NCI-H446 treated with DMSO at 0.1 percent for 48 hours (cell line): ENCODE data around the gene XPO5.
"Not testable (repeated sequence)": the region's sequence is repeated elsewhere in the genome, so short reads cannot be mapped to it uniquely, and the experiment has no call there.

Source experiments
- DNase-seq: peaks from one replicate; lab custom pipeline; 2025; lab: John Stamatoyannopoulos, UW

XPO5 gene

GRCh38 chr6:43584892-43585570 is 9.2 kb upstream of the XPO5 start:
- DNase-seq = no peak

GRCh38 chr6:43582911-43583310 is 7.1 kb upstream of the XPO5 start:
- DNase-seq = no peak

DNA sequence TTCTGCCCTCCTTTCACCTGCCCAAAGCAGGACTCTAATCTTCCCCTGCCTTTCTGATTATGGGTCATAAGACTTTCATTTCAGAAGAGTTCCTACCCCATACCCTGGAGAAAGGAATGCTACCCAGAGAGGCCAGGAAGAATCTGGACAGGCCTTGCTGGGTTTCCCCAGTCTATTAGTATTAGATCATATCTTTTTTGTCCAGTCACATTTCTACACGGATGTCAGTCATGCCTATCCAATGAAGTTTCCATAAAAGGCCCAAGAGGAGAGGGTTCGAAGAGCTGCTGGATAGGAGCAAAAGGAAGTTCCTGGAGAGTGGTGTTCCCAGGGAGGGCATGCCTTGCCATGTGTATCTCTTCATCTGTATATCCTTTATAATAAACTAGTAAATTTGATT is 3.3 kb upstream of the XPO5 start:
- no peak for DNase-seq

DNA sequence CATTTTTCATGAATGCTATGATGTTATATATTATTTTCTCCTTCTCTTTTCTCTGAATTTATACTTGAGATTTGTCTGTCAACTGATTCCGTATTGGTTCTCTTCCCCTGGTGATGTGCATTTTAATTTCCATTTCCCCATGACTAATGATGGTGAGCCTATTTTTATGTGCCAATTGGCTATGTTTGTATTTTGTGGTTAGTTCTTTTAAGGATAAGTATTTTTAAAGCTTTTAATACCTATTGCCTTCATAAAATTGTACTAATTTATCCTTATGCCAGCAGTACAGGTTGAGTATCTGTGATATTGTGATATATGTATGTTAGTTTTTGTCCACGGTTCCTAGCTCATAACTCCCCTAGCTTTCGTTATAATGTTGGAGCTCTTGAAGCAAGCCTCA is 2.9 kb upstream of the XPO5 start:
- DNase-seq = no peak

GRCh38 chr6:43575105-43575771 is 600 bp downstream of the XPO5 start:
- no peak for DNase-seq

DNA sequence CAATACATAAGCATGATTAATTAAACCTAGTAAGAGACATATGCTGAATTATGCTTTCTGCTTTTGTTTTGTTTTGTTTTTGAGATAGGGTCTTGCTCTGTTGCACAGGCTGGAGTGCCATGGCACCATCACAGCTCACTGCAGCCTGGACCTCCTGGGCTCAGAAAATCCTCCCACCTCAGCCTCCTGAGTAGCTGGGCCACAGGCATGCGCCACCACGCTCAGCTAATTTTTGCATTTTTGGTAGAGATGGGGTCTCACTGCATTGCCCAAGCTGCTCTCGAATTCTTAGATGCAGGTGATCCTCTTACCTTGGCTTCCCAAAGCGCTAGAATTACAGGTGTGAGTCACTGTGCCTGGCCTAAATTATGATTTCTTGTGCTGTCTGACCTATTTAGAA is 3.8 kb downstream of the XPO5 start:
- DNase-seq = no peak

DNA sequence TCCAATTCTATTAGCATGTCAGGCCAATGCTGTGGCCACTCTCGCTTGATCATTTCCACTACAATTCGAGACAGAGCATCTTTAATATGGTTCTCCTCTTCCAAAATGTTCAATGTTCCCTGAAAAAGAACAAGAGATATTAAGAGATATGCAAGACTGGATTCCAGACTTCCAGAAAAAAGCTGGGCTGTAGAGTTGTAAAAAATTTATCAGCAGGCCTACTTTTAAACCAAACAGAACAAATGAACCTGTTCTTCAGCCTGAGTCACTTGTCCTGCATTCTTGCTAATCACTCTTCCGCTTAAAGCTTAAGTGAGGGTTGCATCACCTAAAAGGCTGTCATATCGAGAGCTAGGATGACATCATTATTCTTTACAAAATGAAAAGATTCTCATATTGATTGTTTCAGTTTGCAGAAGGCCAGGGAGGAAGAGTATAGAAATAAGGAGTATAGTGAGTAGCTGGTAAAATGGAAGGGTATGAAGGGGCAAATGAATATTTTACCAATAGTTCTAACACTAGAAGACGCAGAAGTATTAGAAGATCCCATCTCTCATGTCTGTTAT is 4.9 kb downstream of the XPO5 start:
- DNase-seq = no peak

DNA sequence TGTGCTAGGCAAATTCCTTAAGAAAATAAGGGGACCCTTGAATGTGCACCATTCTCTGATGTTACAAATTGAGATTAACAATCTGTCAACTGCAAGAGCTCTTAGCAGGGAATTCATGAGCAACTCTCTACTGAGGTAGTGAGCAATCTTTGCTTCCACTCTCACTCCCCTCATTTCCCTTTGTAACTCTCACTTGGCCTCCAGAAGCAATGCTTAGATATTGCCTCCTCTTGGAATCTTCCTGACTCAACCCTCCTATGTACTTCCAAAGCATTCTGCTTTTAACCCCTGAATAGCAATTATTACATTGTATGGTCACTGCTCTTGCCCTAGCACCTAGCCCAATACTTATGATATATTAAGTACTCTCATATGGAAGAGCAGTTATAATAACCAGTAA is 16.5 kb downstream of the XPO5 start:
- DNase-seq = no peak

- not testable (repeated sequence) for DNase-seq
Observed at GRCh38 chr6:43557620-43558019, 18.2 kb downstream of the XPO5 start.

- DNase-seq = no peak
Observed at GRCh38 chr6:43547222-43547621, 28.6 kb downstream of the XPO5 start.

DNA sequence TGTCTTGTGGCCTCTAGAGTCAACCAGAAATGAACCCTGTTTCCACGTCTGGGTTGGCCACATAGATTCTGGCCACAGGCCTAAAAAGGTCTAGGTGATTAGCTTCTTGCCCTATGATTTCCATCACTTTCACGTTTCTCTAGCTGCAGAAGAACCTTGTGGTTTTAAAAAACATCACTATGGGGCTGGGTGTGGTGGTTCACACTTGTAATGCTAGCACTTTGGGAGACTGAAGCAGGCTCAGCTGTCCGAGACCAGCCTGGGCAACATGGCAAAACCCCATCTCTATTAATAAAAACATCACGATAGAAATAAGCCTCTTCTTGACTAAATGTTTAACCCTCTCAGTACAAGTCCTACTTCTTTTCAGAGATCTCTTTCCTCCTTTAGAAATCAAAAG is 31.4 kb downstream of the XPO5 start:
- DNase-seq = no peak

- no peak for DNase-seq
Observed at GRCh38 chr6:43541774-43542471, 33.9 kb downstream of the XPO5 start.

DNA sequence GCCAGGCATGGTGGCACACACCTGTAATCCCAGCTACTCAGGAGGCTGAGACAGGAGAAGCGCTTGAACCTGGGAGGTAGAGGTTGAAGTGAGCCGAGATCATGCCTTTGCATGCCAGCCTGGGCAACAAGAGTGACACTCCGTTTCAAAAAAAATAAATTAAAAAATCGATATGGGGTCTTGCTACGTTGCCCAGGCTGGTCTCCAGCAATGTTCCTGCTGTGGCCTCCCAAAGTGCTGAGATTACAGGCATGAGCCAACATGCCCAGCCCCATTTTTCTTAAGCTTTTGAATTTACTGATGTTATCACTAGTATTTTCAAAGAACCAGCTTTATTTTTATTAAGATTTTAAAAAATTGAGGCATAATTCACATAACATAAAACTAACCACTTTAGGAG is 35.3 kb downstream of the XPO5 start:
- DNase-seq = no peak

- not testable (repeated sequence) for DNase-seq
Observed at GRCh38 chr6:43539409-43539808, 36.4 kb downstream of the XPO5 start.

GRCh38 chr6:43538986-43539385 is 36.9 kb downstream of the XPO5 start:
- DNase-seq = not testable (repeated sequence)

DNA sequence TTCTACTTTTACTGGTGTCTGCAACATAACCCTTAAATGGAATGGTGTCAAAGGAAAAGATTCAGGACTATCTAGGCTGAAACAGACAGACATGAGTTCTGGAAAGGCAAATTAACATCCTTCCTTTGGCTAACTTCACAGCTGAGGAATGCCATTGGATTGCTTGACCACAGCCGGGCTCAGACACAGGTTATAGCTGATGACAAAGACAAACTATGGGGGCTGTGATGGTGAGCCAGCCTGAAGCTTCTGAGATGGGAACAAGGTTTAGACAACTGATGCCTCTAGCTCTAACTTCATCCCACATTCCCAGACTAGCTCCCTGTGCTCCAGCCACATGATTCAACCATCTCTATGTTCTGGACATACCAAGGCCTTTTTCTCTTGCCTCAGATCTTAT is 43.6 kb downstream of the XPO5 start:
- DNase-seq = no peak

DNA sequence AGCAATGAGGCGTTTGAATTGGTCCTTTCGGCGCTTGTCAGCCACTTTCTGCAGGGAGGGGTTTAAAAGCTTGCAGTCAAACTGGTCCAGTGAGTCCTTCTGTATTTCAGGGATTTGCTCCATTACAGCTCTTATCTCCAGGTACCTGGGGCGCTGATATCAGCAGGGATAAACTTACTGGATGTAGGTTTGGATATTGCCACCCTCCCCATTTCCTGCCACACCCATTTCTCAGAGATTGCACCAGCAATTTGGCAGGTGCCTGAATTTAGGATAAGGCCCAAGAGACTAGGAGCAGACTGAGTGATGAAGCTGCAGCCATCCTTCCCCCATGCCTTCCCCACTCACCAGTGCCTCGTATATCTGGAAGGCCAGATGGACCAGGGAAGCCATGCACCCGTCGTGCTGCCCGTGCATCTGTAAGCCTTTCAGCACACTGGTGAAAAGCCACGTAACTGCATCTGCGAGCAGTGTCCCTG is 51.3 kb downstream of the XPO5 start:
- no peak for DNase-seq

DNA sequence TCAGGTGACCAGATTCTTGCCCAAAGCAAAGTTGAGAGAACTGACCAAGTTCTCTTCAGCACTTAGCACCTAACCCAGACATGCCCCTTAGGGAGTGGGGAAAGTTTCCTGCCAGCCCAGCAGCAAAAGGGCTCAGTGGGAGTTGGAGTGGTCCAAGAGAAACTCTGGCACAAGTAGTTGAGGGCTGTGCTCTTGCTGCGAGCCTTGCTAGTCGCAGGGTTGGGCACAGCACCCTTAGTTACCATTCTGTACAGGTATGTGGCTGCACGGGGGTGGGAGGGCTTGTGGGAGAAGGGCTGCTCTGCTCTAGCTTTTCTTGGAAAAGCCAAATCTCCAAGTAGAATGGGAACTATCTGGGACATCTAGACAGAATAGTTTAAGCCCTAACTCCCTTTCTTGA is 52.6 kb downstream of the XPO5 start:
- DNase-seq = no peak

- no peak for DNase-seq
Observed at GRCh38 chr6:43522547-43523261, 53.1 kb downstream of the XPO5 start.

DNA sequence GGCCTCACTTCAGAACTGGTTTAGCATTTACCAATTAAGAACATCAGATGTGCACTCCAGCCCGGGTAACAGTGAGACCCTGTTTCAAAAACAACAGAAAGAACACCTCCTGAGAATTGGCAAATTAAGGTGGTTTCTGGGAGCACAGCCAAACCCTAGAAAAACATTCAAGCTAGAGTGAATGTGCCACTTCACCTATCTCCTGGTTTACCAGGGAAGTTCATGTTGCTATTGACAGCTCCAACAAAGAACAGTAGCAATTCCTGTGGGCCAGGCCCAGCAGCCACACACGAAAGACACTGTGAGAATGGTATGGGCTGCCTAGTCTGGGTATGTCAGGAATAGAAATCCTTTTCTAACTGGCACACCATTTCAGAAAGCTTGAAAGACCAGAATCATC is 54.0 kb downstream of the XPO5 start:
- no peak for DNase-seq

DNA sequence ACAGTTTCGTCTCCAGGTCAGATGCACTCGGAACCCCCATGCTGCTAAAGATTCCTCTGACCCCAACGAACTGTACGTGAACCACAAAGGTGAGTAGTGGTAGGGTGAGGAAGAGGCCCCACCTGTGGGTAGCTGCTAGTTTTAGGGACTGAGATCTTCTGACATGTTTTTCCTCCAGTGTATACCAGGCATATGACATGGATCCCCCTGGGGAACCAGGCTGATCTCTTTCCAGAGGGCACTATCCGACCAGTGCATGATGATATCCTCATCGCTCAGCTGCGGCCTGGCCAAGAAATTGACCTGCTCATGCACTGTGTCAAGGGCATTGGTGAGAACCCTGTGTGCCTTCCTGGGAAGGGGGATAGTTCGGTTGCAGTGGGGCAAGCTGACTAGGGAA is 55.7 kb downstream of the XPO5 start:
- no peak for DNase-seq
